Adrenal gland (tissue), 12 donors: ENCODE measurements around the gene CALN1. TPM values are rescaled to one million over a fixed set of nuclear protein-coding genes. Genes with fewer than 3 reads are reported as not detected.

Experiments
- DNase-seq, 7 donors: peaks; one replicate each; pipeline ENCODE4 v3.0.0-alpha.2; 2019 to 2020
- H3K27ac ChIP-seq, 5 donors: fragments of 200-600 bp; sonication (generic) in 4 of 5; 1 replicate in 3 of 5; 2 replicates in 2 of 5; pipeline versions ENCODE4 v1.5.1 to v1.8.0; 2016 to 2020; ENCODE audit warnings: mild to moderate bottlenecking in 1 of 5
- H3K27me3 ChIP-seq: fragments of 200-600 bp; 2 replicates; pipeline ENCODE4 v1.8.0; 2021
- H3K36me3 ChIP-seq, 2 donors: fragments of 200-600 bp; replicated peaks in 1 of 2; 1 replicate in 1 of 2; 2 replicates in 1 of 2; pipeline versions ENCODE4 v1.5.1 to v1.8.0; 2018 to 2022
- H3K4me1 ChIP-seq, 2 donors: fragments of 200-600 bp; replicated peaks in 1 of 2; 1 replicate in 1 of 2; 2 replicates in 1 of 2; pipeline versions ENCODE4 v1.5.1 to v1.8.0; 2018 to 2021
- H3K4me3 ChIP-seq, 4 donors: fragments of 200-600 bp; sonication (generic) in 3 of 4; one replicate each; pipeline ENCODE4 v1.5.1; 2016 to 2018
- H3K9me3 ChIP-seq, 3 donors: fragments of 200-600 bp; sonication (generic) in 1 of 3; replicated peaks in 1 of 3; 1 replicate in 2 of 3; 2 replicates in 1 of 3; pipeline versions ENCODE4 v1.5.1 to v1.8.0; 2016 to 2021
- POLR2A ChIP-seq, 2 donors: fragments of 450-650 bp; IDR thresholded peaks; one replicate each; pipeline ENCODE4 v1.6.1; 2017; ENCODE audit warnings: antibody characterized with exemption in 2 of 2, mild to moderate bottlenecking in 2 of 2, moderate library complexity in 1 of 2
- WGBS, 4 donors: extraction: QIAGEN DNeasy Blood & Tissue Kit in 2 of 4; methylation state at CpG; one replicate each; pipeline versions ENCODE4 v1.1.5 to v1.1.7; 2013 to 2017; 5-methylcytosine and 5-hydroxymethylcytosine counted together
- intact Hi-C, 2 donors: fragments of 100-400 bp; cut with DNase I; formaldehyde crosslinking; loops; one replicate each; pipeline versions ENCODE4 v1.14.1 to v1.15.0; 2022 to 2023
- polyA plus RNA-seq, 3 donors: library from polyadenylated mRNA; stranded (reverse); fragments of 200-250 nt in 2 of 3; fragments of 350-450 nt in 1 of 3; fragmentation: Illumina TruSeq in 1 of 3; extraction: RNeasy Lipid Tissue Mini Kit (QIAGEN cat#74804) in 1 of 3; gene quantifications; one replicate each; pipeline ENCODE4 v1.2.3, GENCODE V29; 2013 to 2014
- total RNA-seq, 9 donors: library from RNA; depleted of rRNA in 4 of 9; stranded (reverse); fragments of >200 nt in 4 of 9; fragments of 120-200 nt in 1 of 9; fragmentation: NEBNext Ultra II Directional in 1 of 9; extraction: Animal tissue kit (Norgen Biotek cat#: 25700) in 1 of 9; gene quantifications; one replicate each; pipeline versions ENCODE4 v1.1.0 to v1.2.4, GENCODE V29; 2013 to 2023
- TF ChIP-seq, protein P1 (sequence below), 6 experiments: fragments of 450-650 bp in 4 of 6; fragments of 200-600 bp in 2 of 6; sonication (generic) in 1 of 6; IDR thresholded peaks; 1 replicate in 5 of 6; 2 replicates in 1 of 6; pipeline versions ENCODE4 v1.5.1 to v1.8.0; 2016 to 2021; ENCODE audit warnings: antibody characterized with exemption in 6 of 6, mild to moderate bottlenecking in 2 of 6, moderate library complexity in 1 of 6
- donor health status: healthy with polysubstance abuse.
- donor health status: Bipolar disorder and iron deficiency.
- donor health status: DM: yes; HTN: yes; CAD: no.
- donor health status: DM: no; HTN: no; CAD: no.
- donor health status: DM: no; HTN: no; CAD: no.
- donor health status: DM: yes; HTN: yes; CAD: no.

The CALN1 gene
- total and polyA plus RNA-seq, 12 donors = 4.3 to 51.5 (median 15.2) TPM

- intact Hi-C loops = no loop called here
- Histone ChIP-seq H3K36me3 (no peaks in the 10 kb centered on the region), H3K27ac (no peak overlapping the region), H3K4me1 (no peaks in the 10 kb centered on the region), H3K4me3 (no peak overlapping the region), H3K9me3 (no peaks in the 10 kb centered on the region), H3K27me3 (no peaks in the 10 kb centered on the region)
- no peak for DNase-seq
- TF ChIP-seq, protein P1, sequence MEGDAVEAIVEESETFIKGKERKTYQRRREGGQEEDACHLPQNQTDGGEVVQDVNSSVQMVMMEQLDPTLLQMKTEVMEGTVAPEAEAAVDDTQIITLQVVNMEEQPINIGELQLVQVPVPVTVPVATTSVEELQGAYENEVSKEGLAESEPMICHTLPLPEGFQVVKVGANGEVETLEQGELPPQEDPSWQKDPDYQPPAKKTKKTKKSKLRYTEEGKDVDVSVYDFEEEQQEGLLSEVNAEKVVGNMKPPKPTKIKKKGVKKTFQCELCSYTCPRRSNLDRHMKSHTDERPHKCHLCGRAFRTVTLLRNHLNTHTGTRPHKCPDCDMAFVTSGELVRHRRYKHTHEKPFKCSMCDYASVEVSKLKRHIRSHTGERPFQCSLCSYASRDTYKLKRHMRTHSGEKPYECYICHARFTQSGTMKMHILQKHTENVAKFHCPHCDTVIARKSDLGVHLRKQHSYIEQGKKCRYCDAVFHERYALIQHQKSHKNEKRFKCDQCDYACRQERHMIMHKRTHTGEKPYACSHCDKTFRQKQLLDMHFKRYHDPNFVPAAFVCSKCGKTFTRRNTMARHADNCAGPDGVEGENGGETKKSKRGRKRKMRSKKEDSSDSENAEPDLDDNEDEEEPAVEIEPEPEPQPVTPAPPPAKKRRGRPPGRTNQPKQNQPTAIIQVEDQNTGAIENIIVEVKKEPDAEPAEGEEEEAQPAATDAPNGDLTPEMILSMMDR (IDR thresholded peaks at IDR 0.05) = no peak
- no peak for TF ChIP-seq POLR2A (IDR thresholded peaks at IDR 0.05)
- 86 to 94% (median 90%) methylated on average over 8 of the region's 8 CpGs for WGBS, 4 donors
These were observed 634.9 kb downstream of the CALN1 start for GRCh38 chr7:71777278-71777677.

DNA sequence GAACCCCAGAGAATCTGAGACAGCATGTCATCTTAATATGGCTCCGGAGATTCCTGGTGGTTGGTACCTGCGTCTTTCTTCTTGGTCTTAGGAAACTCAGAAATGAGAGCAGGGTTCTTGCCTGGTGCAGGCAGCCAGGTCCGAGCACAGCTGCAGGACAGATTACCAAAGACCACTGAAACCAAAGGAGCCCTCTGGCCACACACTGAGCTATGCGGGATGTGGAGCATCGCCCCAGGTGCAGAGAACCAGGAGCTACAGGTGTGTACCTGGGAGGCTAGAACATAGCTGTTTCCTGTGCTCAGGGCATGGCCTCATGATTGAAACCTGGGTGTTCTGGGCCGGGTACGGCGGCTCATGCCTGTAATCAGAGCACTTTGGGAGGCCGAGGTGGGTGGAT is 635.4 kb downstream of the CALN1 start:
- Histone ChIP-seq H3K27me3 (no peaks in the 10 kb centered on the region), H3K4me3 (no peak overlapping the region), H3K4me1 (no peaks in the 10 kb centered on the region), H3K27ac (no peak overlapping the region), H3K36me3 (no peaks in the 10 kb centered on the region), H3K9me3 (no peaks in the 10 kb centered on the region)
- WGBS, 4 donors = 89 to 95% (median 90%) methylated on average over 8 to 9 of the region's 9 CpGs
- intact Hi-C loops = no loop called here
- no peak for DNase-seq
- TF ChIP-seq, protein P1 (IDR thresholded peaks at IDR 0.05) = no peak
- no peak for TF ChIP-seq POLR2A (IDR thresholded peaks at IDR 0.05)

- Histone ChIP-seq H3K4me1 (no peaks in the 10 kb centered on the region), H3K27ac (no peak overlapping the region), H3K27me3 (no peaks in the 10 kb centered on the region), H3K9me3 (no peaks in the 10 kb centered on the region), H3K4me3 (no peak overlapping the region), H3K36me3 (no peaks in the 10 kb centered on the region)
- intact Hi-C loops = no loop called here
- WGBS, 4 donors = 75 to 81% (median 79%) methylated on average over 5 of the region's 5 CpGs
- DNase-seq = no peak
- TF ChIP-seq, protein P1 (IDR thresholded peaks at IDR 0.05) = no peak
- TF ChIP-seq POLR2A (IDR thresholded peaks at IDR 0.05) = no peak
These were observed 636.5 kb downstream of the CALN1 start for GRCh38 chr7:71775648-71776047.

DNA sequence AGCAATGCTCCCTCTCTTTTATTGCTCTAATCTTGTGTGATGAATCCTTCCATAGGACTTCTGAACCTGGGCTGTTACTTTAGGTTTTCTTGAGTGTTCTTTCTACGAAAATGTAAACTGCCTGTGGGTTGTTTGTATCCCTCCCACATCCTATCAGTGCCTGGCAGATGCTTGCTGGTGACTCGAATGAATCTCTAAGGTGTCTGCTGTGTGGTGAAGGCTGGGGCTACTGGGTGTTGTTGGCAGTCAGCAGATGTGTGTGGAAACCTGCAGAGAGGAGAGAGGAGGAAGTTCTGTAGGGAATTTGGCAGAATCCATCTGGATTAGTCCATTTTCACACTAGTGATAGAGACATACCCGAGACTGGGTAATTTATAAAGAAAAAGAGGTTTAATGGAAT is 639.4 kb downstream of the CALN1 start:
- DNase-seq = no peak
- Histone ChIP-seq H3K27ac (no peak overlapping the region), H3K36me3 (no peaks in the 10 kb centered on the region), H3K4me1 (no peaks in the 10 kb centered on the region), H3K27me3 (no peaks in the 10 kb centered on the region), H3K4me3 (no peak overlapping the region), H3K9me3 (no peaks in the 10 kb centered on the region)
- intact Hi-C loops = no loop called here
- 65 to 74% (median 67%) methylated on average over 3 of the region's 3 CpGs for WGBS, 4 donors
- TF ChIP-seq, protein P1 (IDR thresholded peaks at IDR 0.05) = no peak
- TF ChIP-seq POLR2A (IDR thresholded peaks at IDR 0.05) = no peak
